Stimulated activated CD4-positive, alpha-beta T cell treated with anti-CD3 and anti-CD28 coated beads, Interleukin-12 subunit alpha, Interleukin-12 subunit beta, amount 100 ng/mL, for 24 hours (primary cell): ENCODE data around the gene EDC3.

Experiments
- DNase-seq, 2 experiments: peaks; one replicate each; pipeline ENCODE4 v3.0.0-alpha.2; 2020; ENCODE audit warnings: low read depth in 2 of 2

The EDC3 gene

GRCh38 chr15:74584204-74584603 is 111.6 kb downstream of the EDC3 start:
- no peak for DNase-seq
